GM12865 (cell line): ENCODE results near the gene TEF.
"Not testable (repeated sequence)": the region's sequence is repeated elsewhere in the genome, so short reads cannot be mapped to it uniquely, and the experiment has no call there.

Experiments
- DNase-seq: peaks from one replicate; pipeline ENCODE4 v3.0.0; 2010; ENCODE audit warnings: low read depth
- H3K4me3 ChIP-seq: 2 replicates; pipeline ENCODE4 v1.5.1; 2011; ENCODE audit warnings: mild to moderate bottlenecking, low read depth, low read length, control low read depth
- TF ChIP-seq, protein P1 (sequence below): IDR thresholded peaks from 2 replicates; pipeline ENCODE4 v1.5.1; 2011; ENCODE audit warnings: low read length, control low read depth, low read depth, inconsistent platforms; ENCODE audit not compliant: insufficient read depth; ENCODE audit errors: missing control alignments

Gene TEF

DNA sequence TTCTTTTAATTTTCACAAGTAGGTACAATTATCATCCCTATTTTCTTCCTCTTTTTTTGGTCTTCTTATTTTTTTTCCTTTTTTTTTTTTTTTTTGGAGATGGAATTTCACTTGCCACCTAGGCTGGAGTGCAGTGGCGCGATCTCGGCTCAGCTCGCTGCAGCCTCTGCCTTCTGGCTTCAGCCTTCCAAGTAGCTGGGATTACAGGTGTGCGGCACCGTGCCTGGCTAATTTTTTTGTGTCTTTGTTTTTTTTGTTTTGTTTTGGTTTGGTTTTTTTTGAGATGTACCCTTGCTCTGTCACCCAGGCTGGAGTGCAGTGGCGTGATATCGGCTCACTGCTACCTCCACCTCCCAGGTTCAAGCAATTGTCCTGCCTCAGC, 48.2 kb downstream of the TEF start:
- DNase-seq: no peak

DNA sequence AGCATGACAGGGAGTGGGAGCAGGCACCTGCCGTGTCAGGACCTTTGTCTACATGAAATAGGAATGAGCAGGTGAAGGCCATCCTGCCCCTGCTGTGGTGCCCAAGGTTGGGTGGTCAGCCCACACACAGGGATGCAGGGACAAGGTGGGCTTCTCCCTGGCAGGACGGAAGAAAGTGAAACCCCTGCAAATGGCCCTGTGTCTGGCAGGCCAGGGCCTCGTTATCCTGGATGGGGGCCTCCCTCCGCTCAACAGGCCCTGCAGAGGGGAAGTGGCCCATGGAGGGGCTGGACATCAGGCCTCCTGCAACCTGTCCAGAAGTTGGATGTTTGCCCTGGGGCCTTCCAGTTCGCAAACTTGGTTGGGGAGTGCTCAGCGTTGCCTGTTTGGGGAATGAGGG, 49.9 kb downstream of the TEF start:
- no peak overlapping the region for H3K4me3 ChIP-seq
- TF ChIP-seq, protein P1, sequence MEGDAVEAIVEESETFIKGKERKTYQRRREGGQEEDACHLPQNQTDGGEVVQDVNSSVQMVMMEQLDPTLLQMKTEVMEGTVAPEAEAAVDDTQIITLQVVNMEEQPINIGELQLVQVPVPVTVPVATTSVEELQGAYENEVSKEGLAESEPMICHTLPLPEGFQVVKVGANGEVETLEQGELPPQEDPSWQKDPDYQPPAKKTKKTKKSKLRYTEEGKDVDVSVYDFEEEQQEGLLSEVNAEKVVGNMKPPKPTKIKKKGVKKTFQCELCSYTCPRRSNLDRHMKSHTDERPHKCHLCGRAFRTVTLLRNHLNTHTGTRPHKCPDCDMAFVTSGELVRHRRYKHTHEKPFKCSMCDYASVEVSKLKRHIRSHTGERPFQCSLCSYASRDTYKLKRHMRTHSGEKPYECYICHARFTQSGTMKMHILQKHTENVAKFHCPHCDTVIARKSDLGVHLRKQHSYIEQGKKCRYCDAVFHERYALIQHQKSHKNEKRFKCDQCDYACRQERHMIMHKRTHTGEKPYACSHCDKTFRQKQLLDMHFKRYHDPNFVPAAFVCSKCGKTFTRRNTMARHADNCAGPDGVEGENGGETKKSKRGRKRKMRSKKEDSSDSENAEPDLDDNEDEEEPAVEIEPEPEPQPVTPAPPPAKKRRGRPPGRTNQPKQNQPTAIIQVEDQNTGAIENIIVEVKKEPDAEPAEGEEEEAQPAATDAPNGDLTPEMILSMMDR: no peak
- no peak for DNase-seq

More for the DNA sequence above, 48.2 kb downstream of the TEF start:
- H3K4me3 ChIP-seq: no peak overlapping the region
- TF ChIP-seq, protein P1: no peak

DNA sequence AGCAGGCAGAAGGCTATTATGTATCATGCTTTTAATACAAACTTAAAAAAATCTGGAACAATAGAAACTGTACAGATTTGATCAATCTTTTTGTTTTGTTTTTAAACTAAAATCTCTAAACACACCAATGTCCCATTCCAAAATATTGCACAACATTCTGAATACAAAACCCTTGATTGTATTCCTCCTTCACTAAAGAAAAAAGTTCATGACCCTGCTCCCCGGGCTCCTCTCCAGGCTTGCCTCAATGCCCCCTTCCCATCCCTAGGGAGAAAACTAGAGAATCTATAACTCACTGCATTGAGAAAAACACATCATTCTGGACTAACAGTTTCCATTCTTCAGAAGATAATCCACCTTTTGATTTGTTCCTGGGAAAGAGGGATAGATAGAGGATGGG, 51.7 kb downstream of the TEF start:
- DNase-seq, H3K4me3 ChIP-seq: not testable (repeated sequence)

DNA sequence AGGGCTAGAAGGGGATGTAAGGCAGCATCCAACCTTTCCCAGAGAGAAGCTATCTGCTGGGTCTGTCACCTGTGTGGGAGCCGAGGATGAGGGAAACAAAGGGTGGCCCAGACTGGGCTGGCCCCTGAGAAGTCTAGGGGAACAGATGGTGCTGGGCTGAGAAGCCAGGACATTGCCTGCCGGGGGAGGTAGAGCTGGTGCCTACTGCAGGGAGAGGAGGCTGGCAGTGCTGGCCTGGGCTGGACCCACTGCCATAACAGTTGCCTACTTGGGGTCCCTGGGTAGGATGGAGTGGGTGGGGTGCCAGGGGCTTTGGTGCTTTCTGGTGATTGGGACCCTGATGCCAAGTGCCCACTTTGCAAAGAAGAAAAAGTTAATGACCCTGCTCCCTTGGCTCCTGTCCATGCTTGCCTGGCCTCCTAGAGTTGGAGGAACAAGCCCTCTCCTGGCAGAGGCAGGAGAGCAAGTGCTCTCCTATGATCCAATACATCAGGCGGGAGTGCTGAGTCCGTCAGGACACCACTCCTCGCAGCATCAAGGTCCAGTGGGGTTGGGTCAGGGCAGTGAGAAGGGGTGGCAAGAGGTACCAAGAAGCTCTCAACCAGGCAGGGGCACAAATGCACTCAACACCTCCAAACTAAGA, 52.7 kb downstream of the TEF start:
- not testable (repeated sequence) for H3K4me3 ChIP-seq, DNase-seq

DNA sequence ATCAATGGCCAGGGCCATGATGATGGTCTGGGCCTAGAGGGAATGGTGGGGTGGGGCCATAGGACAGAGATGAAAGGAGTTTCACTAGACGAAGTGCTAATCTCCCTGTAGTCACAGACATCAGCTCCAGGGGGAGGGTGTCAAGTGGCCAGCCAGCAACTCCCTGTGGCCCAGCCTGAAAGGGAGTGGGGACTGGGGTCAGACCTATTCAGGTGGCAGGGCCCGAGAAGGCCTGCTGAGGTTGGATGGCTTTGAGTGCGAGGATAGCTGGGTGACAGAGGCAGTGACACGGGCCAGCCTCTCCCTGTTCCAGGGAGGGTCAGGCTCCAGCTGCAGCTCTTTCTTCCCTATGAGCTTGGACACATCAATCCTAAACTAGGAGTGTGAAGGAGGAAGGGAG, 53.8 kb downstream of the TEF start:
- H3K4me3 ChIP-seq: no peak overlapping the region
- DNase-seq: no peak
- TF ChIP-seq, protein P1: no peak

DNA sequence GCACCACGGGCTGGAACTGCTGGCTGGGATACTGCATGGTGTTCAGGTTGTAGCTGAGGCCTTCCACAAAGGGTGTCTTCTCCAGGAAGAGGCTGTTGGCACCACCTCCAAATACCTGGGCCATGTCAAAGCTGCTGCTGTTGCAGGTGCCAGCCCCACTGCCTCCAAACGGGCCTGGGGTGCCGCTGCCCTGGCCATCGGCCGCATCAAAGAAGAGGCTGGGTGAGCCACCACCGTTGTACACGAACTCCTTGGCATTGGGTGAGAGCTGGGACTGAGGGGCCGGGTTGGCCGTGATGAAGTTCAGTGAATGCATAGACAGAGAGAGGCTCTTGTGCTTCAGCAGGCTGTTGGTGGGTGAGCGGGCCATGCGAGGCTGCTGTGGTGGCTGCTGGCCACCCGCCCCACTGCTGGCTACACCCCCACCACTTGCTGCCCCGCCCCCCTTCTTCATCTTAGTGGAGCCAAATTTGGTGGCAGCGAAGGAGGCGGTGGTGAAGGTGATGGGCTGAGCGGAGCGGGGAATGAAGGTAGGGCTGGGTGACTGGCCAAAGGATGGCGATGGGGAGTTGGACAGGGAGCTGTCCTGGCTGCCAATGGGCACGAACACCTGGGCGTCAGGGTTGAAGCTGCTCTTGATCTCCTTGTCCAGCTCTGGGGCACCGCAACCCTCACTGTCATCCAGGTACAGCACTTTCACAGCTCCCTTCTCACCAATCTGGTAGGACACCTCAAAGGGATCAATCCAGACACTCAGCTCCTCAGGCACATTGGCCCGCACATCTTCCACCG, 54.8 kb downstream of the TEF start:
- no peak for DNase-seq
- TF ChIP-seq, protein P1: no peak
- no peak overlapping the region for H3K4me3 ChIP-seq

DNA sequence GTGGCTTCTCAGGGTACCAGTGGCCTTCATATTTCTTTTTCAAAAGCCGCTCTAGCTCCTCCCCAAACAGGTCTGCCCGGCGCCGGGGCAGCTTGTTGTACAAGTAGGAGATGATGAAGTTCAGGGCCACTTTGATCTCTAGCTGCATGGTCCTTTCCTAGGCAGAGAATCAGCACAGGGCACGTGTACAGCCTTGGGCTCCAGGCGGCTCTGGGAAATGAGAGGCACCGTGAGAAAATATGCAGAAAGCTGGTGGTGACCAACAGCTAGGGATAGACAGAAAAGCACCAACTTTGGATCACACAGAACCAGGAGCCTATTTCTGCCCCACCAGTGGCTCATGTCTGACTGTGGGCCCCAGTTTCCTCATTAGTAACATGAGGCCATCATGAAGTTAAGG, 55.5 kb downstream of the TEF start:
- TF ChIP-seq, protein P1: no peak
- H3K4me3 ChIP-seq: no peak overlapping the region
- no peak for DNase-seq

DNA sequence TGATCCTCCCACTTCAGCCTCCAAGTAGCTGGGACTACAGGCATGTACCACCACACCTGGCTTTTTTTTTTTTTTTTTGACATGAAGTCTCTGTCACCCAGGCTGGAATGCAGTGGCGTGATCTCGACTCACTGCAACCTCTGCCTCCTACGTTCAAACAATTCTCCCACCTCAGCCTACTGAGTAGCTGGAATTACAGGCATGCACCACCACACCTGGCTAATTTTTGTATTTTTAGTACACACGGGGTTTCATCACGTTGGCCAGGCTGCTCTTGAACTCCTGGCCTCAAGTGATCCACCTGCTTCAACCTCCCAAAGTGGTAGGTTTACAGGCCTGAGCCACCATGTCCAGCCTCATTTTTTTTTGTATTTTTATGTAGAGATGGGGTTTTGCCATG, 58.8 kb downstream of the TEF start:
- H3K4me3 ChIP-seq, DNase-seq: not testable (repeated sequence)
